Right lobe of liver (tissue), 6 donors: ENCODE measurements around the gene IL22. TPM values are rescaled to one million over a fixed set of nuclear protein-coding genes. Genes with fewer than 3 reads are reported as not detected.

ENCODE experiments used
- ATAC-seq, 4 donors: fragments of 200-7000 bp; cut with Tn5 transposase; one replicate each; pipeline ENCODE4 v1.9.1; 2020; ENCODE audit warnings: mild to moderate bottlenecking in 4 of 4, moderate library complexity in 4 of 4
- DNase-seq, 3 donors: peaks; one replicate each; pipeline ENCODE4 v3.0.0-alpha.2; 2020
- H3K27ac ChIP-seq, 3 donors: fragments of 200-600 bp; one replicate each; pipeline ENCODE4 v1.8.0; 2022
- H3K27me3 ChIP-seq, 2 donors: fragments of 200-600 bp; one replicate each; pipeline ENCODE4 v1.8.0; 2022
- H3K36me3 ChIP-seq, 4 donors: fragments of 200-600 bp; sonication (generic) in 1 of 4; one replicate each; pipeline versions ENCODE4 v1.5.1 to v1.8.0; 2017 to 2022; ENCODE audit warnings: control low read depth in 1 of 4
- H3K4me1 ChIP-seq, 4 donors: fragments of 200-600 bp; sonication (generic) in 1 of 4; one replicate each; pipeline versions ENCODE4 v1.5.1 to v1.8.0; 2017 to 2022; ENCODE audit warnings: control low read depth in 1 of 4
- H3K4me3 ChIP-seq, 3 donors: fragments of 200-600 bp; one replicate each; pipeline ENCODE4 v1.8.0; 2022
- H3K9me3 ChIP-seq, 4 donors: fragments of 200-600 bp; sonication (generic) in 1 of 4; one replicate each; pipeline versions ENCODE4 v1.5.1 to v1.8.0; 2017 to 2022; ENCODE audit warnings: control low read depth in 1 of 4
- POLR2A ChIP-seq: fragments of 450-650 bp; IDR thresholded peaks from one replicate; pipeline ENCODE4 v1.6.1; 2017; ENCODE audit warnings: antibody characterized with exemption, mild to moderate bottlenecking
- WGBS: methylation state at CpG from one replicate; pipeline ENCODE4 v1.1.6; 2018; ENCODE audit warnings: low coverage, low lambda C conversion rate; ENCODE audit not compliant: insufficient coverage; ENCODE audit errors: missing lambda C conversion rate; 5-methylcytosine and 5-hydroxymethylcytosine counted together
- intact Hi-C, 2 donors: fragments of 100-400 bp; cut with DNase I; formaldehyde crosslinking; loops; one replicate each; pipeline versions ENCODE4 v1.11.2 to v1.14.1; 2022
- total RNA-seq, 6 experiments: library from RNA; depleted of rRNA in 2 of 6; stranded (reverse); fragments of >200 nt in 2 of 6; fragmentation: NEBNext Ultra II Directional in 3 of 6; extraction: Animal tissue kit (Norgen Biotek cat#: 25700) in 3 of 6; gene quantifications; one replicate each; pipeline versions ENCODE4 v1.1.0 to v1.2.4, GENCODE V29; 2016 to 2023
- TF ChIP-seq, protein P1 (sequence below), 4 donors: fragments of 200-600 bp in 3 of 4; fragments of 450-650 bp in 1 of 4; IDR thresholded peaks; one replicate each; pipeline versions ENCODE4 v1.5.1 to v1.8.0; 2016 to 2022; ENCODE audit warnings: antibody characterized with exemption in 4 of 4, mild to moderate bottlenecking in 2 of 4
- donor health status: DM: no; HTN: yes; CAD: no.
- donor health status: DM: no; HTN: no; CAD: no.
- donor health status: DM: no; HTN: no; CAD: no.
- donor health status: DM: no; HTN: yes; CAD: no.
- donor health status: DM: no; HTN: yes; CAD: no.

The IL22 gene
- total RNA-seq, 6 experiments from 2014 or later: not detected

GRCh38 chr12:68207276-68207675 lies 46.1 kb downstream of the IL22 start:
- Histone ChIP-seq H3K4me1 (no peaks in the 10 kb centered on the region), H3K27ac (no peak overlapping the region), H3K9me3 (no peaks in the 10 kb centered on the region), H3K4me3 (no peak overlapping the region), H3K27me3 (peaks cover 0 to 3% of the 10 kb centered on the region in 2 donors), H3K36me3 (no peaks in the 10 kb centered on the region)
- DNase-seq: no peak
- TF ChIP-seq, protein P1, sequence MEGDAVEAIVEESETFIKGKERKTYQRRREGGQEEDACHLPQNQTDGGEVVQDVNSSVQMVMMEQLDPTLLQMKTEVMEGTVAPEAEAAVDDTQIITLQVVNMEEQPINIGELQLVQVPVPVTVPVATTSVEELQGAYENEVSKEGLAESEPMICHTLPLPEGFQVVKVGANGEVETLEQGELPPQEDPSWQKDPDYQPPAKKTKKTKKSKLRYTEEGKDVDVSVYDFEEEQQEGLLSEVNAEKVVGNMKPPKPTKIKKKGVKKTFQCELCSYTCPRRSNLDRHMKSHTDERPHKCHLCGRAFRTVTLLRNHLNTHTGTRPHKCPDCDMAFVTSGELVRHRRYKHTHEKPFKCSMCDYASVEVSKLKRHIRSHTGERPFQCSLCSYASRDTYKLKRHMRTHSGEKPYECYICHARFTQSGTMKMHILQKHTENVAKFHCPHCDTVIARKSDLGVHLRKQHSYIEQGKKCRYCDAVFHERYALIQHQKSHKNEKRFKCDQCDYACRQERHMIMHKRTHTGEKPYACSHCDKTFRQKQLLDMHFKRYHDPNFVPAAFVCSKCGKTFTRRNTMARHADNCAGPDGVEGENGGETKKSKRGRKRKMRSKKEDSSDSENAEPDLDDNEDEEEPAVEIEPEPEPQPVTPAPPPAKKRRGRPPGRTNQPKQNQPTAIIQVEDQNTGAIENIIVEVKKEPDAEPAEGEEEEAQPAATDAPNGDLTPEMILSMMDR (IDR thresholded peaks at IDR 0.05): no peak
- TF ChIP-seq POLR2A: no peak
- no peak for ATAC-seq
- intact Hi-C loops: no loop called here

GRCh38 chr12:68206446-68206845 lies 47.0 kb downstream of the IL22 start:
- no peak for ATAC-seq
- TF ChIP-seq POLR2A: no peak
- TF ChIP-seq, protein P1 (IDR thresholded peaks at IDR 0.05): no peak
- WGBS: 31% methylated on average over 1 of the region's 1 CpG

DNA sequence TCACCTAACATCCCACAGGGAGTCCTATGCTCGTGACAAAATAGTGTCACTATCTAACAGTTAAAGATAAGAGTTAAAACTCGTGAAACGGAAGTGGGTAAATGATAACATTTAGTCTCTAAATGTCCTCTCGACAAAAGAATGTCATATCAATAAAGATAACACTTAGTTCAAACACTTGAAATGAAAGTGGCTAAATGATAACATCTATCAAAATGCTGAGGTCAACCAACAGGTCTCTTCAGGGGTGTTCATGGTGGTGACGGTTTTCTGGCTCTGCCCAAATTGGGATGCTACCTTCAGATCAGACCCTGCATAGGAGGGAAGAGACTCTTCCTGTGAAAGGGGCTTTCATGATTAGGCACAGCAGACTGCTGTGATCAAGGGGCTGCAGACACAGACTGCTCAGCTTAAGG lies 49.9 kb downstream of the IL22 start:
- DNase-seq (no peak), ATAC-seq (no peak)
- Histone ChIP-seq H3K27me3 (no peaks in the 10 kb centered on the region), H3K27ac (no peak overlapping the region), H3K4me1 (no peaks in the 10 kb centered on the region), H3K36me3 (no peaks in the 10 kb centered on the region), H3K9me3 (no peaks in the 10 kb centered on the region), H3K4me3 (no peak overlapping the region)
- WGBS: 12% methylated on average over 5 of the region's 5 CpGs
- TF ChIP-seq, protein P1 (IDR thresholded peaks at IDR 0.05): no peak
- TF ChIP-seq POLR2A: no peak
- intact Hi-C loops: no loop called here

More at GRCh38 chr12:68206446-68206845, 47.0 kb downstream of the IL22 start:
- no peaks in the 10 kb centered on the region for H3K36me3 ChIP-seq
- H3K27me3 ChIP-seq: peaks cover 0 to 3% of the 10 kb centered on the region in 2 donors
- no peak overlapping the region for H3K4me3 ChIP-seq
- H3K9me3 ChIP-seq: no peaks in the 10 kb centered on the region
- intact Hi-C loops: no loop called here
- no peak overlapping the region for H3K27ac ChIP-seq
- no peak for DNase-seq
- no peaks in the 10 kb centered on the region for H3K4me1 ChIP-seq

DNA sequence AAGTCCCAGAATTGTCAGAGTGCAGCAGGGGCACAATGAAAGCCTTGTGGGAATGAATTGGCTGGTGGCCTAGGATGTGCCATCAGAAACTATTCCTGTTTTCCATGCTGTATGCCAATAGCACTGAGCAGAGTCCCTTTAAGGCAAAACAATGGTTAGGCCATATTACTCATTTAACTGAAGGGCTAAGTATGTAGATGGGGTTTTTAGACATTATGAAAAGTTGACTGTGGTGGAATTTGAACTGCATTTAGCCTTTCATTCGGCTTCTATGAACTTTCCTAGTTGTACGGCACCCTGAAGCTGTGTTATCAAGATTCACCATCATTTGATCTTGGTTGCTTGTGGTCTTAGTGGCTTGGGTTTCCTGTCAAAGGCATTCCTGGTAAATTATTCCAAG lies 52.5 kb downstream of the IL22 start:
- no peak for TF ChIP-seq POLR2A
- TF ChIP-seq, protein P1 (IDR thresholded peaks at IDR 0.05): no peak
- H3K9me3 ChIP-seq: no peaks in the 10 kb centered on the region
- ATAC-seq (no peak), DNase-seq (no peak)
- no peak overlapping the region for H3K27ac ChIP-seq
- H3K27me3 ChIP-seq: no peaks in the 10 kb centered on the region
- no peaks in the 10 kb centered on the region for H3K4me1 ChIP-seq
- H3K36me3 ChIP-seq: no peaks in the 10 kb centered on the region
- intact Hi-C loops: no loop called here
- H3K4me3 ChIP-seq: no peak overlapping the region
- WGBS: 63% methylated on average over 2 of the region's 2 CpGs

DNA sequence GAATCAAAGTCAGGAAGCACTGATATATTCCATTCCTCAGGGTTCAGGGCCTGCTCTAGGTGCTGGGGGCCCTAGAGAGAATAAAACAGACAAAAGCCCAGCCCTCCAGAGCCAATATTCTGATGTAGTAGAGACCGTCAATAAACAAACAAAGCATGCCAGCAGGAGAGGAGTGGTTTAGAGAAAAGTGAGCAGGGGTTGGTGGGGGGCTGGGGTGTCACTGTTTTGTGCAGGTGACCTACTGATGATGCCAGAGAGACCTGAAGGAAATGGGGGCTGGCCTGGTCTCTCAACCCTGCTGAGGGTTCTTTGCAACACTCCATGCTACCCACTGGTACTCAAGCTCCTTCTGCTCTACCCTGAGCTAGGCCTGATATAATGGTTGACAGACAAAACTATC lies 54.3 kb downstream of the IL22 start:
- ATAC-seq (no peak), DNase-seq (no peak)
- Histone ChIP-seq H3K9me3 (no peaks in the 10 kb centered on the region), H3K36me3 (no peaks in the 10 kb centered on the region), H3K4me1 (no peaks in the 10 kb centered on the region), H3K27ac (no peak overlapping the region), H3K4me3 (no peak overlapping the region), H3K27me3 (no peaks in the 10 kb centered on the region)
- intact Hi-C loops: no loop called here
- WGBS: 90% methylated on average over 1 of the region's 1 CpG
- TF ChIP-seq POLR2A: no peak
- TF ChIP-seq, protein P1 (IDR thresholded peaks at IDR 0.05): no peak
